Lower leg skin (tissue), 3 donors: ENCODE data around the gene P3H3.
"Not testable (repeated sequence)": the region's sequence is repeated elsewhere in the genome, so short reads cannot be mapped to it uniquely, and the experiment has no call there.

Source experiments
- POLR2A ChIP-seq, 2 donors: fragments of 450-650 bp; IDR thresholded peaks; one replicate each; pipeline ENCODE4 v1.6.1; 2016 to 2017; ENCODE audit warnings: antibody characterized with exemption in 2 of 2, mild to moderate bottlenecking in 1 of 2, moderate library complexity in 1 of 2
- TF ChIP-seq, protein P1 (sequence below), 3 donors: fragments of 450-650 bp; IDR thresholded peaks; one replicate each; pipeline ENCODE4 v1.5.1; 2016; ENCODE audit warnings: antibody characterized with exemption in 3 of 3, mild to moderate bottlenecking in 3 of 3, moderate library complexity in 2 of 3

GRCh38 chr12:6879824-6880223, 51.6 kb downstream of the P3H3 start:
- TF ChIP-seq POLR2A (IDR thresholded peaks at IDR 0.05): not testable (repeated sequence)
- TF ChIP-seq, protein P1, sequence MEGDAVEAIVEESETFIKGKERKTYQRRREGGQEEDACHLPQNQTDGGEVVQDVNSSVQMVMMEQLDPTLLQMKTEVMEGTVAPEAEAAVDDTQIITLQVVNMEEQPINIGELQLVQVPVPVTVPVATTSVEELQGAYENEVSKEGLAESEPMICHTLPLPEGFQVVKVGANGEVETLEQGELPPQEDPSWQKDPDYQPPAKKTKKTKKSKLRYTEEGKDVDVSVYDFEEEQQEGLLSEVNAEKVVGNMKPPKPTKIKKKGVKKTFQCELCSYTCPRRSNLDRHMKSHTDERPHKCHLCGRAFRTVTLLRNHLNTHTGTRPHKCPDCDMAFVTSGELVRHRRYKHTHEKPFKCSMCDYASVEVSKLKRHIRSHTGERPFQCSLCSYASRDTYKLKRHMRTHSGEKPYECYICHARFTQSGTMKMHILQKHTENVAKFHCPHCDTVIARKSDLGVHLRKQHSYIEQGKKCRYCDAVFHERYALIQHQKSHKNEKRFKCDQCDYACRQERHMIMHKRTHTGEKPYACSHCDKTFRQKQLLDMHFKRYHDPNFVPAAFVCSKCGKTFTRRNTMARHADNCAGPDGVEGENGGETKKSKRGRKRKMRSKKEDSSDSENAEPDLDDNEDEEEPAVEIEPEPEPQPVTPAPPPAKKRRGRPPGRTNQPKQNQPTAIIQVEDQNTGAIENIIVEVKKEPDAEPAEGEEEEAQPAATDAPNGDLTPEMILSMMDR (IDR thresholded peaks at IDR 0.05): not testable (repeated sequence)
